ENCODE results near the gene MARK1.

Gene MARK1

DNA sequence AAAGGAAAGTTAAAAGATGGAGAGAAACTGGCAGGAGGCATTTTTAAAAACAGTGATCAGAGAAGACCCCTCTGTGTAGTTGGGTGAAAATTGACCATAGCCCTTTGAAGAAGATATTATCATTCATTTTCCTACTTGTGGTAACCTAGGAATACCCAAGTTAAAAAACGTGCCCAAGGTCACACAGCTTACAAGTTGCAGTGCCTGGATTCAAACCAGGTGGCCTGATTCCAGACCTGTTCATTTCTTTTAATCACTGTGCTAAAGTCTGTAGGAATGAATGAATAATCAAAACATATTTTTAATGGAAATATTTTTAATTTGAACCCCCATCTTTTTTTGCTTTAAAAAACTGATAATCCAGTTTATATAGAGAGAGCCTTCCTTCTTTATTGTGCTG lies 35.6 kb downstream of the MARK1 start:
- TF ChIP-seq, protein P1, sequence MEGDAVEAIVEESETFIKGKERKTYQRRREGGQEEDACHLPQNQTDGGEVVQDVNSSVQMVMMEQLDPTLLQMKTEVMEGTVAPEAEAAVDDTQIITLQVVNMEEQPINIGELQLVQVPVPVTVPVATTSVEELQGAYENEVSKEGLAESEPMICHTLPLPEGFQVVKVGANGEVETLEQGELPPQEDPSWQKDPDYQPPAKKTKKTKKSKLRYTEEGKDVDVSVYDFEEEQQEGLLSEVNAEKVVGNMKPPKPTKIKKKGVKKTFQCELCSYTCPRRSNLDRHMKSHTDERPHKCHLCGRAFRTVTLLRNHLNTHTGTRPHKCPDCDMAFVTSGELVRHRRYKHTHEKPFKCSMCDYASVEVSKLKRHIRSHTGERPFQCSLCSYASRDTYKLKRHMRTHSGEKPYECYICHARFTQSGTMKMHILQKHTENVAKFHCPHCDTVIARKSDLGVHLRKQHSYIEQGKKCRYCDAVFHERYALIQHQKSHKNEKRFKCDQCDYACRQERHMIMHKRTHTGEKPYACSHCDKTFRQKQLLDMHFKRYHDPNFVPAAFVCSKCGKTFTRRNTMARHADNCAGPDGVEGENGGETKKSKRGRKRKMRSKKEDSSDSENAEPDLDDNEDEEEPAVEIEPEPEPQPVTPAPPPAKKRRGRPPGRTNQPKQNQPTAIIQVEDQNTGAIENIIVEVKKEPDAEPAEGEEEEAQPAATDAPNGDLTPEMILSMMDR (IDR thresholded peaks at IDR 0.05; ENCODE audit: poor library complexity, severe bottlenecking): no peak
- no peak for DNase-seq (ENCODE audit: low spot score)
- Histone ChIP-seq H3K4me3 (ENCODE audit: severe bottlenecking) (no peak overlapping the region), H3K27ac (ENCODE audit: poor library complexity, severe bottlenecking) (no peak overlapping the region), H3K4me1 (ENCODE audit: insufficient read depth, poor library complexity, severe bottlenecking) (no peaks in the 10 kb centered on the region), H3K9me3 (ENCODE audit: severe bottlenecking) (no peaks in the 10 kb centered on the region), H3K36me3 (ENCODE audit: low read depth) (no peaks in the 10 kb centered on the region), H3K27me3 (ENCODE audit: insufficient read depth, poor library complexity, severe bottlenecking) (no peaks in the 10 kb centered on the region)
- no peak for ATAC-seq (ENCODE audit: low read depth)

DNA sequence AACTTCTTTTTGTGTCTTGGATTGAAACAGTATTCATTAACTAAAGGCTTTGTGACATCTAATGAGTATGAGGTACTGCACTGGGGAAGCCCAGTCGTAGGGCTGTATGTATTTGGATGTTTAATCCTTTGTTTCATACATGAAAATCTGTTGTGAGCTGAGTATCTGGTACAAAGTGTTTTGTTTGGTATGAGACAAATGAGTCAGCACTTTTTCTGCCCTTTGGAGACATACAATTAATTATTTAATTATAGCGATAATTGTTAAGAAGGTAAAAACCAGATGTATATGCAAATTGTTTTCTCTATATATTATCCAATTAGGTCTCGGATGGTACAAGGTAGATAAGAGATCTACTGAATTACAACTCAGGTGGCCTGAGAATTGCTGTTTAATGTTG lies 36.3 kb downstream of the MARK1 start:
- Histone ChIP-seq H3K27me3 (ENCODE audit: insufficient read depth, poor library complexity, severe bottlenecking) (no peaks in the 10 kb centered on the region), H3K36me3 (ENCODE audit: low read depth) (no peaks in the 10 kb centered on the region), H3K4me1 (ENCODE audit: insufficient read depth, poor library complexity, severe bottlenecking) (no peaks in the 10 kb centered on the region), H3K4me3 (ENCODE audit: severe bottlenecking) (no peak overlapping the region), H3K27ac (ENCODE audit: poor library complexity, severe bottlenecking) (no peak overlapping the region), H3K9me3 (ENCODE audit: severe bottlenecking) (no peaks in the 10 kb centered on the region)
- DNase-seq (ENCODE audit: low spot score) (no peak), ATAC-seq (ENCODE audit: low read depth) (no peak)
- TF ChIP-seq, protein P1 (IDR thresholded peaks at IDR 0.05; ENCODE audit: poor library complexity, severe bottlenecking): no peak

DNA sequence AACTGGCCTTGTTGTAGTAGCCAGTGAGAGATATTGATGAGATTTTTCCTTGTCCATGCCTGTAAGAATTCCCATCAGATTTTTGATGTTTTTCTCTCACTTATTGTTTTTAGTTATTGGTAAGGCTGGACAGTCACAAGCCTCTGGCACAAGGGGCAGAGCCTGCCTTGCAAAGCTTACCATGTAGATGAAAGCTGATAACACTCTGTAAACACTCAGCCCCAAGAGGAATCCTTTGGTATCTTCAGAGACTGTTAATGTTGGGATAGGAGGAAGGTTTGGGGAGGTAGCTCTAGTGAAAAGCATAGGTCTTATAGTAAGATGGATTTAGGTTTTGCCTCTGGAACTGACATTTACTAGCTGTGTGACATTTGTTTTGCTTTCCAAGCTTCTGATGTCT lies 37.7 kb downstream of the MARK1 start:
- no peaks in the 10 kb centered on the region for H3K4me1 ChIP-seq (ENCODE audit: insufficient read depth, poor library complexity, severe bottlenecking)
- DNase-seq (ENCODE audit: low spot score) (no peak), ATAC-seq (ENCODE audit: low read depth) (no peak)
- H3K27ac ChIP-seq (ENCODE audit: poor library complexity, severe bottlenecking): no peak overlapping the region
- no peaks in the 10 kb centered on the region for H3K36me3 ChIP-seq (ENCODE audit: low read depth)
- H3K27me3 ChIP-seq (ENCODE audit: insufficient read depth, poor library complexity, severe bottlenecking): no peaks in the 10 kb centered on the region
- TF ChIP-seq, protein P1 (IDR thresholded peaks at IDR 0.05; ENCODE audit: poor library complexity, severe bottlenecking): no peak
- no peak overlapping the region for H3K4me3 ChIP-seq (ENCODE audit: severe bottlenecking)
- no peaks in the 10 kb centered on the region for H3K9me3 ChIP-seq (ENCODE audit: severe bottlenecking)

DNA sequence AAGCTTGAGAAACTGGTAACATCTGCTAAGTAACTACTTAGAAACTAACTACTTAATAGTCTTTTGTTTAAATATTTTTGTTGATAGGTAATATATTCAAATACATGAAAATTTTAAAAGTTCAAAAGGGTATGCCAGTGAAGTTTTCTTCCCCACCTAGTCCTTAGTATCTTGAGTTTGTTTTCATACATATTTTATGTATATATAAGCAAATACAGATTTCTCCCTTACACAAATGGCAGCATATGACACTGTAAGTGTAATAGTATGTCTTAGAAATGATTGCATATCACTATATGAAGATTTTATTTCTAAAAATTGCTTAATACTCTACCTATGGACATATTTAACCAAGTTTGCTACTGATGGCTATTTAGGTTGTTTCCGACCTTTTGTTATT lies 38.9 kb downstream of the MARK1 start:
- Histone ChIP-seq H3K27ac (ENCODE audit: poor library complexity, severe bottlenecking) (no peak overlapping the region), H3K4me1 (ENCODE audit: insufficient read depth, poor library complexity, severe bottlenecking) (no peaks in the 10 kb centered on the region)
- no peak for DNase-seq (ENCODE audit: low spot score)

DNA sequence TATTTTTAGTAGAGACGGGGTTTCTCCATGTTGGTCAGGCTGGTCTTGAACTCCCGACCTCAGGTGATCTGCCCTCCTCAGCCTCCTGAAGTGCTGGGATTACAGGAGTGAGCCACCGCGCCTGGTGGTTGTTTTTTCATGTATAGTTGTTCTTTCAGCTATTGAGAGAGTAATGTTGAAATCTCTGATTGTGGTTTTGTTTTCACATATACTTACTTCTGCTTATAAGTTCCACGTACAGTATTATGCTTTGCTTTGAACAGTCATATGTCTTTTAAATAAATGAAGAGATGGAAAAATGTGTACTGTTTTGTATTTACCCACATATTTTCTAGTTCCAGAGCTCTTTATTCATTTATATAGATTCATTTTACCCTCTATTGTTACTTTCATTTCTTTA lies 44.5 kb downstream of the MARK1 start:
- H3K4me1 ChIP-seq (ENCODE audit: insufficient read depth, poor library complexity, severe bottlenecking): no peaks in the 10 kb centered on the region
- no peak overlapping the region for H3K4me3 ChIP-seq (ENCODE audit: severe bottlenecking)
- H3K36me3 ChIP-seq (ENCODE audit: low read depth): no peaks in the 10 kb centered on the region
- ATAC-seq (ENCODE audit: low read depth): no peak
- TF ChIP-seq, protein P1 (IDR thresholded peaks at IDR 0.05; ENCODE audit: poor library complexity, severe bottlenecking): no peak
- no peaks in the 10 kb centered on the region for H3K9me3 ChIP-seq (ENCODE audit: severe bottlenecking)
- no peak for DNase-seq (ENCODE audit: low spot score)
- no peak overlapping the region for H3K27ac ChIP-seq (ENCODE audit: poor library complexity, severe bottlenecking)
- no peaks in the 10 kb centered on the region for H3K27me3 ChIP-seq (ENCODE audit: insufficient read depth, poor library complexity, severe bottlenecking)

More for the DNA sequence above, 38.9 kb downstream of the MARK1 start:
- TF ChIP-seq, protein P1 (IDR thresholded peaks at IDR 0.05; ENCODE audit: poor library complexity, severe bottlenecking): no peak
- Histone ChIP-seq H3K4me3 (ENCODE audit: severe bottlenecking) (no peak overlapping the region), H3K36me3 (ENCODE audit: low read depth) (no peaks in the 10 kb centered on the region), H3K9me3 (ENCODE audit: severe bottlenecking) (no peaks in the 10 kb centered on the region), H3K27me3 (ENCODE audit: insufficient read depth, poor library complexity, severe bottlenecking) (no peaks in the 10 kb centered on the region)
- no peak for ATAC-seq (ENCODE audit: low read depth)

Measured in RWPE2 (cell line).